HG03432 (cell line): Measurements from ENCODE around the gene AKAP7.
"Not testable (repeated sequence)": the region's sequence is repeated elsewhere in the genome, so short reads cannot be mapped to it uniquely, and the experiment has no call there.

ENCODE experiments used
- ATAC-seq: cut with Tn5 transposase; IDR thresholded peaks from one replicate; pipeline ENCODE4 v1.9.1; 2021; ENCODE audit warnings: mild to moderate bottlenecking, moderate library complexity; ENCODE audit not compliant: unreplicated experiment

Gene AKAP7

DNA sequence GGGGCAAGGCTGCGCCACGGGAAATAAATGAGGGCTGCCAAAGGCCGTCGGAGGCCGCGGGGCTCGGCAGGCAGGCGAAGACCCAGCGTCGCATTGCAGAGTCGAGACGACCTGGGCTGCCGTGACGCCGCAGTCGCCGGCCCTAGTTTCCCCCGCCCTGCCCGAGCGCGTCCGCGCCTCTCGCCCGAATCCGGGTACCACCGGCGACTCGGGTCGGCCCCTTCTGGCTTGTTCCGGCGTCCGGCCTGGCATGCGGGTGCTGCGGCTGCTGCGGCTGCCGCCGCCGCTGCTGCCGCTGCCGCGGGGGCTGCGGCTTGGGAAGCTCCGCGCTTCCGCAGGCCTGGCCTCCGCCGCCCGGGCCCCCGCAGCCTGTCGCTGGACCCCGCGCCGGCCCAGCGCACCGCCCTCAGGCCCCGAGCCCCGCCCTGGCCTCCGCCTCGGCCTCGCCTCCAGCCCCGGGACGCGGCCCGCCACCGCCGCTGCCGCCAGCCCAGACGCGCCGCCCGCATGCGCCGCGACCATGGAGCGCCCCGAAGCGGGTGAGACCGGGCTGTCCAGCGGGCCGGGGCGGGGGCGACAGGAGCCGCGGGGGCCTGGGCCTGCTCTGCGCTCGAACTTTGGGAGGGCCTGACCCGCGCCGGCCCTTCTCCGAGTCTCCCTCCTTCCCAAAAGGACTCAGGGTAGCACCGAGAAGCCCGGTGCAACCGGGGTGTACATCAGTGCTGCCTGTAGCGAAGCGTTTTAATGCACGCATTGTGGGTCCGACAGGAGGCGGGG, at the start of gene AKAP7:
AKAP7 (plus strand) TSS at position 224 of the 777 bp plus-strand sequence; CDS start at position 521, 297 bp downstream.
- peak; percentile 87 for ATAC-seq

DNA sequence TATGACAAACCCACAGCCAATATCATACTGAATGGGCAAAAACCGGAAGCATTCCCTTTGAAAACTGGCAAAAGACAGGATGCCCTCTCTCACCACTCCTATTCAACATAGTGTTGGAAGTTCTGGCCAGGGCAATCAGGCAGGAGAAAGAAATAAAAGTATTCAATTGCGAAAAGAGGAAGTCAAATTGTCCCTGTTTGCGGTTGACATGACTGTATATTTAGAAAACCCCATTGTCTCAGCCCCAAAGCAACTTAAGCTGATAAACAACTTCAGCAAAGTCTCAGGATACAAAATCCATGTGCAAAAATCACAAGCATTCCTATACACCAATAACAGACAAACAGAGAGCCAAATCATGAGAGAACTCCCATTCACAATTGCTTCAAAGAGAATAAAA, 44.9 kb upstream of the AKAP7 start:
- ATAC-seq, result not testable (repeated sequence)

DNA sequence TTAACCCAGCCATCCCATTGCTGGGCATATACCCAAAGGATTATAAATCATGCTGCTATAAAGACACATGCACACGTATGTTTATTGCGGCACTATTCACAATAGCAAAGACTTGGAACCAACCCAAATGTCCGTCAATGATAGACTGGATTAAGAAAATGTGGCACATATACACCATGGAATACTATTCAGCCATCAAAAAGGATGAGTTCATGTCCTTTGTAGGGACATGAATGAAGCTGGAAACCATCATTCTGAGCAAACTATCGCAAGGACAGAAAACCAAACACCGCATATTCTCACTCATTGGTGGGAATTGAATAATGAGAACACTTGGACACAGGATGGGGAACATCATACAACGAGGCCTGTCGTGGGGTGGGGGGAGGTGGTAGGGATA, 43.3 kb upstream of the AKAP7 start:
- ATAC-seq, result not testable (repeated sequence)

DNA sequence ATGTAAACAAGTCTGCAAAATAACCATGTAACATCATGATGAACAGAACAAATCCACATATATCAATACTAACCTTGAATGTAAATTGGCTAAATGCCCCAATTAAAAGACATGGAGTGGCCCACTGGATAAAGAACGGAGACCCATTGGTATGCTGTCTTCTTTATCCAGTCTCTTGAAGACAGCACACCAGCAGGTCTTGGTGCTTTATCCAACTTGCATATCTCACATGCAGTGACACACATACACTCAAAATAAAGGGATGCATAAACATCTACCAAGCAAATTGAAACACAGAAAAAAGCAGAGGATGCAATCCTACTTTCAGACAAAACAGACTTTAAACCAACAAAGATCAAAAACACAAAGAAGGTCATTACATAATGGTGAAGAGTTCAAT, 41.9 kb upstream of the AKAP7 start:
- no peak for ATAC-seq

DNA sequence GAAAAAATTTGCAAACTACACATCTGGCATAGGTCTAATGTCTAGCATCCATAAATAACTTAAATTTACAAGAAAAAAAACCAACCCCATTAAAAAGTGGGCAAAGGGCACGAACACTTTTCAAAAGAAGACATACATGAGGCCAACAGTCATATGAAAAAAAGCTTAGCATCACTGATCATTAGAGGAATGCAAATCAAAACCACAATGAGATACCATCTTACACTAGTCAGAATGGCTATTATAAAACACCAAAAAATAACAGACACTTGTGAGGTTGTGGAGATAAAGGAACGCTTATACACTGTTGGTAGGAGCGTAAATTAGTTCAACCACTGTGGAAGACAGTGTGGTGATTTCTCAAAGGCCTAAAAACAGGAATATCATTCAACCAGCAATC, 38.5 kb upstream of the AKAP7 start:
- ATAC-seq, result no peak

DNA sequence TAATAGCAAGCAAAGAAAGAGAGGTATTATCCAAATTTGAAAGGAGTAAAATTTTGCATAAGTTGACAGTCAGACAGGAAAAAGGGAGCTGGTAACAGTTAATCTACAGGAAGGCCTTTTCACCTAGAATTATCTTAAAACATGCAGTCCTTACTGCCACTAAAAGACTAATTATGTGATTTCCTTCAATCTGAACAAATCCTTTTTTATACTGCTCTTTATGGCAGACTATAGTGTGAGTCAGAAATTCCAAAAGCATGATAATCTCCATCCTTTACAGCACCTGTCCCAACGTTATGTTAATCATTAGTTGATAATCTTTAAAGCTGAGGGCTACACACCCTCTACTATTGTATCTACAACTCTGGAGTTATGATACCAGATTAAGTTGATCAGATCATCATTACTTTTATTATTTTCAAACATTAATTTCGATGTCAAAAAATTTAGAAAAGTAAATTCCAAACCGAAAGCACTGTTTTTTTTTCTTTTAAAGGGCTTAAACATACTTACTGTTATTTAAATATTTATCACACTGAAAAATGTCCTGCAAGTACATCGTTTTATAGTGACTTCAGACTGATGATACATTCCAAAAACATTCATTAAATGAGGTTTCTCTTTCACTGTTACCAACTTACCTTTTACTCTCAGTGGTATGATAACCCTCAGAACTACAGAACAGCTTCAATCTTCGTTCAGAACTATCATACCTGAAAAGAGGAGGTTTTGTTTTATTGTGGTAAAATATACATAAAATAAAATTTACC, 33.2 kb upstream of the AKAP7 start:
- ATAC-seq, result no peak

DNA sequence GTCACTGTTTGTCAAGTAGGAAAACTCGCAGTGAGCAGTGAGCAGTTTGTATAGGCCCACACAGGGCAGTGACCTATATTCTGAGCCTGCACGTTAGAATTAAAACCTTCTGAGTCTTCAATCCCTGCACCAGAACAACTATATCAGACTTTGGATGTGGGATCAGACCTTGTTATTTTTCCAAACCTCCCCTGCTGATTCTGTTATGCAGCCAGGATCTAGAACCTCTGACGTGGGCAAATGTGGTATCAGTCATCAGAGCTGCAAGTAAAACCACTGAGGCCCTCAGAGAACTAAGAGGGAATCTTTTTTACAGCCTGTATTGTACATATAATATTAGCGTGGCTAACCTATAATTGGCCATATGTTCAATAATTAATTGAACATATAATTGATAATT, 32.0 kb upstream of the AKAP7 start:
- ATAC-seq, result no peak

DNA sequence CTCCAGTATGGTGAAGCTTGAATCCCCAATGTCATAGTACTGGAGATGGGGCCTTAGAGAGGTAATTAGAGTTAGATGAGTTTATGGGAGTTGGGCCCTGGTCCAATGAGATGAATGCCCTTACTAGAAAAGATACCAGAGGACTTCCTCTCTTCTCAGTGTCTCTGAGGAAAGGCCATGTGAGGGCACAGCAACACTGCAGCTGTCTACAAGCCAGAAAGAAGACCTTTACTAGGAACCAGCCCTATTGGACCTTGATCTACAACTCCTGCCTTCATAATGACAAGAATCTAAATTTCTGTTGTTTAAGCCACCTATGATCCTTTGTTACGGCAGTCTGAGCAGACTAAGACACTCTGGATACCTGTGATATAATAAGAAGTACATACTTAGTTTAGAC, 31.4 kb upstream of the AKAP7 start:
- no peak for ATAC-seq

DNA sequence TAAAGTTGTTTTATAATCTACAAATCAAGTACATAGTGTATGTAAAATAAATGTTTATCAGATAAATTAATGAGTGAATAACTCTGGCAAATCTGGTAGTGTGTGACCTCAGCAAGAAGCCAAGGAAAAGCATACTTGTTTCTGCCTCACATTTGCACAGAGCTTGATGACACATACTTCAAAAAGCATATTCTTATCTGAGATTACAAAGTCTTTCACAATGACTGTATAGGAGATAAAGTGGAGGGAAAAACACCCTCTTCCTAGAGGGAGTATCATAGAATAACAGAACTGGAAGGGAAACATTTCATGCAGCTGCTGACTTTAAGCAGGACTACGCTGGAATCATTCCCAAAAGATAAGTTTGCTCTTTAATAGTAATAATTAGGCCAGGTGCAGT, 28.1 kb upstream of the AKAP7 start:
- ATAC-seq, result peak; percentile 38

DNA sequence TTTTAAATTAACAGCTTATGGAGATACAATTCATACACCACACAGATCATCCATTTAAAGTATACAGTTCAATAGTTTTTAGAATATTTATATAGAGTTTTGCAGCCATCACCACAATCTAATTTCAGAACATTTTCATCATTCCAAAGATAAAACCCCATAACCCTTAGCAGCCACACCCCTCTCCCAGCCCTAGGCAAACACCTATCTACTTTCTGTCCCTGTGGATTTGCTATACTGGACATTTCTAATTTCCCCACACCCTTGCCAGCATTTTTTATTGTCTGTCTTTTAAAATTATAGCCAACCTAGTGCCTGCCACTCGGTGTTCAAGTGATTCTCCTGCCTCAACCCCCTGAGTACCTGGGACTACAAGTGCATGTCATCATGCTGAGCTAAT, 23.0 kb upstream of the AKAP7 start:
- no peak for ATAC-seq

DNA sequence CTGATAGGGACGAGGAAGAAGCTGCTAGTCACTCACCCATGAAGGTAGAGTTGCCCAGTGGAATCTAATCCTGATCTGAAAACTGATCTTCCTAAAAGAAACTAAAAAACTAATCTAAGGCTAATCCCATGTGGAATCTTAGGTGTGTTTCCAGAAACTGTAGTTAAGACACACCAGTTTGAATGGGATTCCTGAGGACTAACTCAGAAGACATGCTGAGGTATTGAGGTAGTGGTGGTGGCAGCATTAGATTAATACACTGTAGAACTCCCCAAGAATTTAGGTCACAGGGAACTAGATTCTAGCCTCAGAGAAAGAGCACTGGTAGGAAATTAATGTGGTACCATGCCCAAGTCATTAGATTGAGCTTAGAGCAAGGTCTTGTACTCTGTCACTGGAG, 19.6 kb upstream of the AKAP7 start:
- ATAC-seq, result no peak

DNA sequence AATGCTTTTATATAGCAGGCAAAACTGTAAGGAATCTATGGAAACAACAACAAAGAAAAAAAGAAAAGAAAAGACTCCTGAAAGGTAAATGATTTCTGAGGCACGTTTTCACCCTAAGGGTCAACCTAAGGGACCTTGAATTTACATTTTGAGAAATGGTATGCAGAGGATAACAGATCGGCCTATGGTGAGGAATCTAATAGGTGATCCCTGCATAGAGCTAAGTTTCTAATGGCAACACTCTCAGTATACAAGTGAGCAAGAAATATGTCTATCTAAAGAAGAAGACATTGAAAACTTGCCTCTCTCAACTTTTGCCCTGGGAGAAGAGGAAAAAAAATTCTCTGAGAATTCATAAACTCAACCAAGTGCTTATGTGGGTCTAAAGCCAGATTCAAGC, 18.9 kb upstream of the AKAP7 start:
- ATAC-seq, result peak; percentile 12

DNA sequence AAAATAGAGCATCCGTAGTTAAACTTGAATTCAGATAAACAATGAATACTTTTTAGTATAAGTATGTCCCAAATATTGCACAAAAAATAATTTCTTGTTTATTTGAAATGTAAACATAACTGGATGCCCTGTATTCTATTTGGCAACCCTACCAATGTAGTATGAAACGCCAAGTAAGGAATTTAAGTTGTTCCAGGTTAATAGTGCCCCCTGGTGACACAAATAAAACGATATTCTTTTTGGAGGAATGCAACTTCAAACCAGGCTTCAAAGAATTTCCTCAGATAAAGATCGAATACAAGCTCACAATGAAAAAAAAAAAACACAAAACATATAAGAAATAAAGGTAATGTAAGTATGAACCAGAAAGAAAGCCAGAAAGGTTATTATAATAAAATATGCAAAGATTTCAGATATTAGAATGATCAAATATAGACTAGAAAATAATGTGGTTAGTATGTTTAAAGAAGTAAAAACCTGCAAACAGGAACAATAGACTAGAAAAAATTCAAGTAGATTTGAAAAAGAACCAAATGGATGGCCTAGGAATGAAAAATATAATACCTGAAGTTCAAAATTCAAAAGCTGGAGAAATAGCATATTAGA, 18.4 kb upstream of the AKAP7 start:
- peak; percentile 43 for ATAC-seq

DNA sequence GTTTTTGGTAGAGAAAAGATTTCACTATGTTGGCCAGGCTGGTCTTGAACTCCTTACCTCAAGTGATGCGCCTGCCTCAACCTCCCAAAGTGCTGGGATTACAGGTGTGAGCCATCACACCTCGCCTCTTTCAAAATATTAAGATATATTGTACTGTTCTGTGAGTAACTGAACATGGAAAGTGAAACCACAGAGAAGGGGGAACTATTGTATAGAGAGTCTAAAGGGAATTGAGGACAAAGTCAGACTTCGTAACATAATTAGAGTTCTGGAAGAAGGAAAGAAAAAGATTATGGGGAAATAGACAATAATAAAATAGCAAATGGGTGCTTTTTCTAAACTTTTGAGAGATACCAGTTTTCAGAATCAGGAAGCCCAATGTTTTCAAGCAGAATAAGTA, 17.4 kb upstream of the AKAP7 start:
- peak; percentile 47 for ATAC-seq

DNA sequence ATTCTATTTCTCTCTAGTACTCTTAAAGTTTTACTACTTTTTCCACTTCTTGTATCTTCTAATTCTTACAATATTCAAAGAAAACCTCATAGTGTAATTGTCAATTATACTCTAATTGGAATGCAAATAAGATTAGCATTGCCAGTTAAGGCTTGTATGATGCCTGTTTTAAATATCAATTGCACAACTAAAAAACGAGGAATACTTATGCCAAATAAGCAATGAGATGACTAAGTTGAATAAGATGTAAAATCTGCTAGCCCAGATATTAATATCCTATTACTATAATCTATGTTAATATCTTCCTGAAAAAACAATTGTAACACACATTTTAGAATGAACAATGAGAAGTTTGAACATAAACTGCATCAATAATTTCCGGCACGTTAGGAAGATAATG, 13.3 kb upstream of the AKAP7 start:
- no peak for ATAC-seq

DNA sequence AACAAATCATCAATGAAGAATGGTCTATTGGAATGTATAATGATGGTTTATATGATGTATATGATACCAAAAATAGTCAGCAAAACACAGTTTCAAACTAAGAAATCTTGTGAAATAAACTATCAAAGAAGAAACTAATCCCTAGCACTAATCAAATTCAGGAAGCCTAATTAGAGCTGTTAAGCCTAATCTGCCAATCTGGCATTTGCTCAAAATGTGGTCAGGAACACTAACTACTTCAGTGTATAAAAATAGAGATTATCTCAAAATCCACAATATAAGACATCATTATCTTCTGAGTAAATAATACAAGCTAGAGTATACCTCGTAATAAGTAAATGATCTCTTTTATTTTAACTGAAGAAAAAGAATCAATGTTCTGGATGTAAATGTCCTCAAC, 12.8 kb upstream of the AKAP7 start:
- ATAC-seq, result no peak

DNA sequence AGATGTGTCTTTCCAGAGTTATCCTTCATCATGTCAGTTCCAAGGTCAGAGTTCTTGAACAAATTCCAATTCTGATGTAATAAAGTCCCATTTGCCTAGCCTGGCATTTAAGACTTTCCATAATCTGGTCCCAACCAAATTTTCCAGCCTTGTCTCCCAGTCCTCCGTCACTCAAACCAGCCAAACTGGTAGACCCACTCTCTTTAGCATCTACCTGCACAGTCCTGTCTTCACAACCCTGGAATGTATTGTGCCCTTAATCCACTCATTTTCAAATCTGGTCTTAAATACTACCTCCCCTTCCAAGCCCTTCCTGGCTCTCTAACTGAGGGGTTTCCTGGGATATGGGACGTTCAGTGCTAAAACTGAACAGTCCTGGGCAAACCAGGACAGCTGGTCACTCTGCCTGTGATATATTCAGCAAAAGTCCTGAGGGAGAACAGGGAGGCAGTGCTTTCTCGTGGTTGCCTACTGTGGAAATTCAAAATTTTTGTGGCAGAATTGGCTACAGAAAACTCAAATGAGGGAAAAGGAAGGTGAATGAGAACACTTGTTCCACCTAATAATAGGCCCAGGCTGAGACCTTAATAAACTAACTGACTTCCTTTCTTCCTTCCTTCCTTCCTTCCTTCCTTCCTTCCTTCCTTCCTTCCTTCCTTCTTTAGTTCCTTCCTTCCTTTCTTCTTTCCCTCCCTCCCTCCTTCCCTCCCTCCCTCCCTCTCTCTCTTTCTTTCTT, 10.8 kb upstream of the AKAP7 start:
- no peak for ATAC-seq

DNA sequence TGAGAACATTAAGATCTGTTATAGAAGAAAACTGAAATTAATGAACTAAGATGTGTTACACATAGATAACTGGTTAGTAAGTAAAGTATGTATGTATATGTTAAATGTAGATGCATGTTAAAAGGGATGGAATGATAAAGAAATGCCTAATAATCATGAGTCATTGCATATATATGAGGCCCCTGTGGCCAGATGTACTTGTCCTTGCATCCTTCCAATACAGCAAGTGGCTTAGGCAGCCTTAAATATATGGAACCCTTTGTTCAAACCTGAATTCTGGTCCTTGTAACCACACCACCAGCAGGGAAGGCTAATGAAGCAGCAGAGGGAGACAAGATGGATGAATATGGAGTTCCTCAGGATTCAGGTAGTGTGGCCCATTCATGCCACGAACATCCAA, 9.8 kb upstream of the AKAP7 start:
- ATAC-seq, result no peak

DNA sequence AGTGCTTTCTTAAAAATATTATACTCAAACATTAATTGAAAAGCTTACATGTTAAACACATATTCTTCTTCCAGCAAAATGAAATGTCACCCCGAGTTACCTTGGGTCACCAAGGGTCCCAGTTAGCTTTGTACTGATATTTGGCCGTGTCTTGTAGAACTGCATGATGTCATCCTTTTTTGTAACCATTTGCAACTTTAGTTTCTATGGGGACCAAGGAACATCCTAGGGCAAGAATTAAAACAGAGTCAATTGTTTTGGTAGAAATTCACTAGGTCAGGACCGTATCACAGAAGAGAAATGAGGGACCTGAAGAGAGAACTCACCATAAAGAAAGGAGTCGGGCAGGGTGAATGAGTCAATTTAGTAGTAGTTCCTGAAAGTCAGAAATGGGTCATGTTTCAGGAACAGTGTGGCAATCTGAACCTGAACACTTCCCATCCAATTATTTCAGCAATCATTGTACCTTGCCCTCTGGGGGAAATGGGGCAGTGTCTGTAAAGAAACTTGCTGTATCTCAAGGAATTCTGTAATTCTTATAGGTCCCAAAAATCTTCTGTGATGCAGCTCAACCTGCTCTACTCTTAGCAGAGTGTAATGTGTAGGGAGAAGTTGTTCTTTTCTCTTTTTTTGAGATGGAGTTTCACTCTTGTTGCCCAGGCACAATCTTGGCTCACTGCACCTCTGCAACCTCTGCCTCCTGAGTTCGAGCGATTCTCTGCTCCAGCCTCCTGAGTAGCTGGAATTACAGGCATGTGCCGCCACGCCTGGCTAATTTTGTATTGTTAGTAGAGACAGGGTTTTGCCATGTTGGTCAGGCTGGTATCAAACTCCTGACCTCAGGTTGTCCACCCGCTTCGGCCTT, 5.3 kb upstream of the AKAP7 start:
- ATAC-seq, result no peak

DNA sequence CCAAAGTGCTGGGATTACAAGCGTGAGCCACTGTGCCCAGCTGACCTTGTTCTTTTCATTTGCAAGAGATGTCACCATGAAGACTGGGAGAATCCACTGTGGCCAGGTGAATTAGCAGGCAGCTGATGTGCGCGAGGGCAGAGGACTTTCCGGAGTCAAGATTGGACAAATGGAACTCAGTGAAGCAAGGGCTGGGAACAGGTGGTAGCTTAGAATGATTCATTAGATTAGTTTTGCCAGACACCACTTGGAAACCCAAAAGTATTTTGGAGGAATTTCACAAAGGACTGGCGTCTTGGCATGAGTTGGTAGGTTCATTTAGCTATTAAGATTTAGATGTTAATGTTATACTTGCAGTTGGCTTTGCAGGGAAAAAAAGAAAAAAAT, 4.7 kb upstream of the AKAP7 start:
- ATAC-seq, result no peak
